ENCODE measurements around the gene DLGAP1. TPM values are rescaled to one million over a fixed set of nuclear protein-coding genes. Genes with fewer than 3 reads are reported as not detected.

DLGAP1 gene
- total and polyA plus RNA-seq, 2 experiments from 2014 or later, result 0.13 to 0.22 TPM

DNA sequence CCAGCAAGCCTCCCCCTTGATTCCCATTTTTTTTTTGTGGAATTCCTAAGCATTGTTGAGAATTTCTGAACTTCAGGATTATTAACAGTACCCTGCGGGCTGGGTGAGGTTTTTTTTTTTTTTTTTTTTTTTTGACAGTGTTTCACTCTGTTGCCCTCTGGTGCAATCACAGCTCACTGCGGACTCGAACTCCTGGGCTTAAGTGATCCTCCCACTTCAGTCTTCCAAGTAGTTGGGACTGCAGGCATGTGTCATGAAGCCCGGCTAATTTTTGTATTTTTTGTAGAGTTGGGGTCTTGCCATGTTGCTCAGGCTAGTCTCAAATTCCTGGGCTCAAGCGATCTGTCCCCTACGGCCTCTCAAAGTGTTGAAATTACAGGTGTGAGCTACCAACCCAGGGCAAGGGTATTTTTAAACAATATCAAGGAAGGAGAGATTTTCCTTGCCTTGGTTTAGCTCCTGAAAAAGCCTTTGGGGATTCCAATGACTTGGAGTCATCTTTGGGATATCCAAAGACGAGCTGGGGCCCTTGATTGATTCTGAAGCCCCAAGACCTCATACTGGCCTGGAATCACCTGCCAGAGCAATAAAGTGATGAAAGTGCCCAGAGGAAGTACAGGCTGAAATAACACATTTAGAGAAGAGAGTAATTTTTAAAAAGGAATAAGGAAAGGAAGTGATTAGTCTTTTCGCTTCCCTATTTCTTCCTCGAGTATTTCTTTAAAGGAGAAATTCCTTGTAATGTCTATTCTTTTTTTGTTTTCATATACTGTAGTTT is 764.9 kb downstream of the DLGAP1 start:
- H3F3A ChIP-seq (ENCODE audit: insufficient read depth), result peaks cover 22% of the 10 kb centered on the region
- H3K4me2 ChIP-seq (ENCODE audit: unreplicated experiment), result no peak overlapping the region
- no peaks in the 10 kb centered on the region for H3K9me2 ChIP-seq (ENCODE audit: insufficient read depth)
- H3K4me3 ChIP-seq, result no peak overlapping the region
- no peaks in the 10 kb centered on the region for H3K9me3 ChIP-seq (ENCODE audit: low read depth)
- H3K27ac ChIP-seq, result no peak overlapping the region
- DNase-seq, result no peak
- H4K20me1 ChIP-seq (ENCODE audit: insufficient read depth), result no peaks in the 10 kb centered on the region
- no peak overlapping the region for H3K9ac ChIP-seq
- TF ChIP-seq EZH2 (IDR thresholded peaks at IDR 0.05; ENCODE audit: insufficient read depth, poor library complexity, severe bottlenecking) (no peak), EZH2phosphoT487 (IDR thresholded peaks at IDR 0.05; ENCODE audit: insufficient read depth, low read depth) (no peak)
- H3K4me1 ChIP-seq (ENCODE audit: insufficient read depth), result peaks cover 24% of the 10 kb centered on the region
- no peaks in the 10 kb centered on the region for H3K36me3 ChIP-seq (ENCODE audit: low read depth)
- no peaks in the 10 kb centered on the region for H3K27me3 ChIP-seq (replicated peaks; ENCODE audit: insufficient read depth)
- in situ Hi-C loops (cut with MboI), result no loop called here
- 76 to 80% methylated on average over 9 of the region's 9 CpGs for WGBS, 2 experiments (ENCODE audit: low coverage in 1 of 2, low lambda C conversion rate in 2 of 2, missing lambda C conversion rate in 2 of 2)
- 0 out of 2 replicates have a peak overlapping the region, but pooled peaks have one; percentile 47 for H2AFZ ChIP-seq
- H3K79me2 ChIP-seq (ENCODE audit: insufficient read depth), result no peaks in the 10 kb centered on the region

- H3K9me2 ChIP-seq (ENCODE audit: insufficient read depth), result no peaks in the 10 kb centered on the region
- peak overlapping the region; percentile 65 for H3K27ac ChIP-seq
- in situ Hi-C loops (cut with MboI), result no loop called here
- H4K20me1 ChIP-seq (ENCODE audit: insufficient read depth), result no peaks in the 10 kb centered on the region
- peak overlapping the region; percentile 47 for H2AFZ ChIP-seq
- peaks cover 24% of the 10 kb centered on the region for H3K4me1 ChIP-seq (ENCODE audit: insufficient read depth)
- H3K4me3 ChIP-seq, result peak overlapping the region; percentile 19; the same call in 1 of the 2 replicates
- no peak for DNase-seq
- H3K36me3 ChIP-seq (ENCODE audit: low read depth), result no peaks in the 10 kb centered on the region
- 5% methylated on average over 3 of the region's 3 CpGs for WGBS, 2 experiments (ENCODE audit: low coverage in 1 of 2, low lambda C conversion rate in 2 of 2, missing lambda C conversion rate in 2 of 2)
- H3K79me2 ChIP-seq (ENCODE audit: insufficient read depth), result no peaks in the 10 kb centered on the region
- peaks cover 22% of the 10 kb centered on the region for H3F3A ChIP-seq (ENCODE audit: insufficient read depth)
- peak overlapping the region; percentile 37 for H3K9ac ChIP-seq
- H3K27me3 ChIP-seq (replicated peaks; ENCODE audit: insufficient read depth), result no peaks in the 10 kb centered on the region
- peak overlapping the region; percentile 79 for H3K4me2 ChIP-seq (ENCODE audit: unreplicated experiment)
- TF ChIP-seq EZH2 (IDR thresholded peaks at IDR 0.05; ENCODE audit: insufficient read depth, poor library complexity, severe bottlenecking), result no peak
- 0 out of 2 replicates have a peak, but pooled peaks have one; percentile 41 for TF ChIP-seq EZH2phosphoT487 (IDR thresholded peaks at IDR 0.05; ENCODE audit: insufficient read depth, low read depth)
- no peaks in the 10 kb centered on the region for H3K9me3 ChIP-seq (ENCODE audit: low read depth)
Observed at GRCh38 chr18:3689091-3689490, 766.0 kb downstream of the DLGAP1 start.

GRCh38 chr18:3688690-3689089 is 766.4 kb downstream of the DLGAP1 start:
- Histone ChIP-seq H3F3A (ENCODE audit: insufficient read depth) (peaks cover 24% of the 10 kb centered on the region), H3K4me1 (ENCODE audit: insufficient read depth) (peaks cover 26% of the 10 kb centered on the region), H3K4me3 (peak overlapping the region; percentile 19; the same call in 1 of the 2 replicates), H3K4me2 (ENCODE audit: unreplicated experiment) (peak overlapping the region; percentile 79), H3K36me3 (ENCODE audit: low read depth) (no peaks in the 10 kb centered on the region), H3K9ac (peak overlapping the region; percentile 37), H4K20me1 (ENCODE audit: insufficient read depth) (no peaks in the 10 kb centered on the region), H3K79me2 (ENCODE audit: insufficient read depth) (no peaks in the 10 kb centered on the region), H3K27ac (peak overlapping the region; percentile 65), H2AFZ (peak overlapping the region; percentile 47), H3K9me2 (ENCODE audit: insufficient read depth) (no peaks in the 10 kb centered on the region), H3K27me3 (replicated peaks; ENCODE audit: insufficient read depth) (no peaks in the 10 kb centered on the region), H3K9me3 (ENCODE audit: low read depth) (no peaks in the 10 kb centered on the region)
- peak; percentile 94 for DNase-seq
- in situ Hi-C loops (cut with MboI), result no loop called here
- TF ChIP-seq EZH2 (IDR thresholded peaks at IDR 0.05; ENCODE audit: insufficient read depth, poor library complexity, severe bottlenecking) (no peak), EZH2phosphoT487 (IDR thresholded peaks at IDR 0.05; ENCODE audit: insufficient read depth, low read depth) (no peak)
- 1 to 2% methylated on average over 5 of the region's 5 CpGs for WGBS, 2 experiments (ENCODE audit: low coverage in 1 of 2, low lambda C conversion rate in 2 of 2, missing lambda C conversion rate in 2 of 2)

DNA sequence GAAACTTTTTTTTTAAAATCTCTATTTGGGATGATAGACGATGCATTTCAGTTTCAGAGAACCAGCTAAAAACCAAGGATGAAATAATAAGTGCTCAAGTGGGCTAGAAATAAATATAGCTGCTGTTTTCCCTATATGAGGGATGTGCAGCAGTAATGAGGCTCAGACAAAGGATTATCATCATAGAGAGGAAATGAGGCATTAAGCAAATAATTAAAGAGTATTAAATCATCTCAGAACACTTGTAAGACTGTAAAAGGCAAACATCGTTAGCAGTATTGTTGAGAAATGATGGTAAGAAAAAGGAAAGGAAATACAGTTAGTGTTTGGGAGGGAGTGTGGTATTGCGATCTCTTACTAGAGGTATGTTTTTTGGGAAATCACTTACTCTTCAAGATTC is 771.6 kb downstream of the DLGAP1 start:
- DNase-seq, result peak; percentile 12
- TF ChIP-seq EZH2 (IDR thresholded peaks at IDR 0.05; ENCODE audit: insufficient read depth, poor library complexity, severe bottlenecking), result no peak
- no peak for TF ChIP-seq EZH2phosphoT487 (IDR thresholded peaks at IDR 0.05; ENCODE audit: insufficient read depth, low read depth)

More for the DNA sequence above, 771.6 kb downstream of the DLGAP1 start:
- H3K27me3 ChIP-seq (replicated peaks; ENCODE audit: insufficient read depth), result no peaks in the 10 kb centered on the region
- H3K4me1 ChIP-seq (ENCODE audit: insufficient read depth), result peaks cover 13% of the 10 kb centered on the region
- peak overlapping the region; percentile 57 for H3K4me2 ChIP-seq (ENCODE audit: unreplicated experiment)
- in situ Hi-C loops (cut with MboI), result no loop called here
- 0 out of 2 replicates have a peak overlapping the region, but pooled peaks have one; percentile 18 for H3K4me3 ChIP-seq
- H3F3A ChIP-seq (ENCODE audit: insufficient read depth), result peaks cover 9% of the 10 kb centered on the region; the same call in 1 of the 2 replicates
- H3K36me3 ChIP-seq (ENCODE audit: low read depth), result no peaks in the 10 kb centered on the region
- no peaks in the 10 kb centered on the region for H3K9me3 ChIP-seq (ENCODE audit: low read depth)
- no peak overlapping the region for H3K27ac ChIP-seq
- no peaks in the 10 kb centered on the region for H3K9me2 ChIP-seq (ENCODE audit: insufficient read depth)
- peak overlapping the region; percentile 62 for H2AFZ ChIP-seq
- H3K9ac ChIP-seq, result no peak overlapping the region
- WGBS, 2 experiments (ENCODE audit: low coverage in 1 of 2, low lambda C conversion rate in 2 of 2, missing lambda C conversion rate in 2 of 2), result 6 to 8% methylated on average over 3 of the region's 3 CpGs
- H3K79me2 ChIP-seq (ENCODE audit: insufficient read depth), result no peaks in the 10 kb centered on the region
- H4K20me1 ChIP-seq (ENCODE audit: insufficient read depth), result no peaks in the 10 kb centered on the region
